ENCODE results near the gene ITPR3. TPM values are rescaled to one million over a fixed set of nuclear protein-coding genes. Genes with fewer than 3 reads are reported as not detected.

The ITPR3 gene
- total RNA-seq, 1 donor from 2014 or later, result 74.7 TPM

DNA sequence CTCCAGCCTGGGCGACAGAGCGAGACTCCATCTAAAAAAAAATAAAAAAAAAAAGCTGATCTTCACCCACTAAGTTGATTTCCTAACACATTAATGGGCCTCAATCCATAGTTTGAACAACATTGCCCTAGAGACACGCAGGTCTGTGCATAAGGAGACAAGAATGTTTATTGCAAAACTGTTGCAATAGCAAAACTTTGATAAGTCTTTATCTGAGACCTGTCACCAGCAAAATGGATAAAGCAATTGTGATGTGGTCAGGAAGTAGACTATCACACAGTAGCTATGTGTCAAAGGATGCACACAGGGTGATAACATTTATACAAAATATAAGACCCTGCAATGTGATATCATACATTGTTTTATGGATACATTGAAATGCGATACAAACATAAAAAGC is 4.2 kb upstream of the ITPR3 start:
- ATAC-seq, result no peak
- Histone ChIP-seq H3K4me1 (peaks cover 15% of the 10 kb centered on the region), H3K36me3 (no peaks in the 10 kb centered on the region), H3K4me3 (no peak overlapping the region), H3K27me3 (ENCODE audit: low read depth) (no peaks in the 10 kb centered on the region), H3K9me3 (no peaks in the 10 kb centered on the region), H3K27ac (no peak overlapping the region)
- no peak for DNase-seq
- intact Hi-C loops (cut with DNase I), result no loop called here
- no peak for TF ChIP-seq CTCF (IDR thresholded peaks at IDR 0.05)

DNA sequence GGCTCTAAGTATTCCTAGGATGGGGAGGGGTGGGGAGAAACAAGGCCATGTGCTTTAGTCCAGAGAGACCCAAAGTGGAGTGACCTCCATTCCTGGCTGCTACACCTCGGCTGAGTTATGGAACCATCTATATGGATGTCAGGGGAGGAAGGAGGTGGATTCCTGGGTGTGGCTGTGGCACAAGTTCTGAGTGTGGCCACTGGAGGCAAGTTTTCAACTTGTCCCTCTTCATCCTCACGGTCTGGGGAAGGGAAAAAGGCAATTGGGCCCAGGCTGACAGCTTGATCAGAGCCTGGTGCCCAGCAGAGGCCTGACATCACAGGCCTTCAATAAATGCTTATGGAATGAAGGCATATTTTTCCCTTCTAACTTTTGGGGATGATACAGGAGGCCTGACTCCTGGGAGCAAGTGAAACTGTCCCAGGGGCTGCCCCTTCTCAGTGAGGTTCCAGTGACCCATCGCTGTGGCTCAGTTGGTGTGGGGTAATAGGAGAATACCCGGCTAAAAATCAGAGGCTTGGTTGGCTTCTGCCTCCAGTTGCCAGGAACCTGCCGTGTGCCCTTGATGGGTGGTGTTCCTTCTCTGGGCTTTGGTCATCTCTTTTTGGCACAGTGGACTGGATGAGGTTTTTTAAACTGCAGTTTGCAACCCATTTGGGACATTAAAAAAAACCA is 1.8 kb upstream of the ITPR3 start:
- intact Hi-C loops (cut with DNase I), result no loop called here
- Histone ChIP-seq H3K9me3 (no peaks in the 10 kb centered on the region), H3K4me1 (peaks cover 38% of the 10 kb centered on the region), H3K27me3 (ENCODE audit: low read depth) (no peaks in the 10 kb centered on the region), H3K27ac (peak overlapping the region; percentile 96), H3K36me3 (no peaks in the 10 kb centered on the region), H3K4me3 (peak overlapping the region; percentile 85)
- no peak for ATAC-seq
- DNase-seq, result no peak
- peak; percentile 10 for TF ChIP-seq CTCF (IDR thresholded peaks at IDR 0.05)

- peak; percentile 80 for DNase-seq
These were observed 815 bp upstream of the ITPR3 start for GRCh38 chr6:33620158-33620855.

GRCh38 chr6:33621711-33622388 is 728 bp downstream of the ITPR3 start:
- Histone ChIP-seq H3K4me1 (peaks cover 50% of the 10 kb centered on the region), H3K4me3 (peak overlapping the region; percentile 85), H3K9me3 (no peaks in the 10 kb centered on the region), H3K27ac (peak overlapping the region; percentile 96), H3K27me3 (ENCODE audit: low read depth) (no peaks in the 10 kb centered on the region), H3K36me3 (peaks cover 5% of the 10 kb centered on the region)
- DNase-seq (peak; percentile 78), ATAC-seq (peak; percentile 75 to 78)
- intact Hi-C loops (cut with DNase I), result no loop called here
- no peak for TF ChIP-seq CTCF (IDR thresholded peaks at IDR 0.05)

More at GRCh38 chr6:33620158-33620855, 815 bp upstream of the ITPR3 start:
- peaks cover 47% of the 10 kb centered on the region for H3K4me1 ChIP-seq
- intact Hi-C loops (cut with DNase I), result no loop called here
- H3K4me3 ChIP-seq, result peak overlapping the region; percentile 85
- H3K27ac ChIP-seq, result peak overlapping the region; percentile 96
- no peaks in the 10 kb centered on the region for H3K36me3 ChIP-seq
- peak; percentile 48 to 59 for ATAC-seq
- H3K9me3 ChIP-seq, result no peaks in the 10 kb centered on the region
- no peak for TF ChIP-seq CTCF (IDR thresholded peaks at IDR 0.05)
- H3K27me3 ChIP-seq (ENCODE audit: low read depth), result no peaks in the 10 kb centered on the region

- intact Hi-C loops (cut with DNase I), result no loop called here
- H3K36me3 ChIP-seq, result peaks cover 7% of the 10 kb centered on the region
- ATAC-seq (peak; percentile 46 to 54), DNase-seq (peak; percentile 59)
- no peaks in the 10 kb centered on the region for H3K9me3 ChIP-seq
- peak overlapping the region; percentile 85 for H3K4me3 ChIP-seq
- no peak for TF ChIP-seq CTCF (IDR thresholded peaks at IDR 0.05)
- peak overlapping the region; percentile 96 for H3K27ac ChIP-seq
- H3K4me1 ChIP-seq, result peaks cover 57% of the 10 kb centered on the region
- H3K27me3 ChIP-seq (ENCODE audit: low read depth), result no peaks in the 10 kb centered on the region
These were observed 1.6 kb downstream of the ITPR3 start for GRCh38 chr6:33622456-33623431.

Data from lower lobe of right lung (tissue), 2 donors.